ENCODE data around the gene RRP8. TPM values are rescaled to one million over a fixed set of nuclear protein-coding genes. Genes with fewer than 3 reads are reported as not detected.

RRP8 gene
- total RNA-seq, 1 donor from 2014 or later = 17.8 TPM

DNA sequence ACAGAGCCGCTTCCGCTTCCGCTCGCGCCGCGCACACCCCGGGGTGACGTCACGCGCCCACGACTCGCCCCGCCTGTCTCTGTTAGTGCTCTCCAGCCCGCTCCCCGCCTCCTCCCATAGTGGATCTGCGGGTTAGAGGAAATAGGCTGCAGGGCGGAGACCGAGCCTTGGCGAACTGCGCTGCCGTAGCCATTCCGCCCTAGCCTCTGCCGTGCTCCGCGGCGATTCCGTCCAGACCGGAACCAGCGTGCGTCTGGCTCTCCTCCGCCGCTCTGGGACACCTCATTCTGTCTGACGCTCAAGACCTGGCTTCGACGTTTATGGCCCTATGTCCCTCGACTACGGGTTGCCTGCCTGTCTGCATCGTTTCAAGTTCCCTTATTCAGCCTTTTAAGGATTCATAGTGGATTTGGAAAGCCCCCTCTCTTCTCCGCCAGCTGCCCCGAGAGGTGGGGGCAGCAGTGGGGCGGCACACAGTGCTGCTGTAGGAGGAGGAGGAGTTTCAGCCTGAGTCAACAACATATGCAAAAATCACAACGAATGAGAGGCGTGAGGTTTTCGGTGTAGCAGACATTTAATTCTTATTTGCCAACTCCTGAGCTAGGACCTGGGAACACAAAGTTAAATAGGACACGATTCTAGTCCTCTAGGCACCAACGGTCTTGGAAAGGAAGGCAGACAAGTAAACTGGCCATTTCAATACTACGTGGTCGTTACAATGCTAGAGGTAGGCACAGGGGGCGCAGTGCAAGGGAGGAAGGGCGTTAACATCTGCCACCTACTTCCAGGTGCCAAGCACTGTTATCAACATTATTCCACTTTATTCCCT is 9.0 kb upstream of the RRP8 start, which contains the start of gene TAF10:
Gene TAF10, minus strand, starts transcription at position 4 of the 829 bp plus-strand sequence. CDS start 27 bp downstream, outside the sequence.
- TF ChIP-seq, protein P1, sequence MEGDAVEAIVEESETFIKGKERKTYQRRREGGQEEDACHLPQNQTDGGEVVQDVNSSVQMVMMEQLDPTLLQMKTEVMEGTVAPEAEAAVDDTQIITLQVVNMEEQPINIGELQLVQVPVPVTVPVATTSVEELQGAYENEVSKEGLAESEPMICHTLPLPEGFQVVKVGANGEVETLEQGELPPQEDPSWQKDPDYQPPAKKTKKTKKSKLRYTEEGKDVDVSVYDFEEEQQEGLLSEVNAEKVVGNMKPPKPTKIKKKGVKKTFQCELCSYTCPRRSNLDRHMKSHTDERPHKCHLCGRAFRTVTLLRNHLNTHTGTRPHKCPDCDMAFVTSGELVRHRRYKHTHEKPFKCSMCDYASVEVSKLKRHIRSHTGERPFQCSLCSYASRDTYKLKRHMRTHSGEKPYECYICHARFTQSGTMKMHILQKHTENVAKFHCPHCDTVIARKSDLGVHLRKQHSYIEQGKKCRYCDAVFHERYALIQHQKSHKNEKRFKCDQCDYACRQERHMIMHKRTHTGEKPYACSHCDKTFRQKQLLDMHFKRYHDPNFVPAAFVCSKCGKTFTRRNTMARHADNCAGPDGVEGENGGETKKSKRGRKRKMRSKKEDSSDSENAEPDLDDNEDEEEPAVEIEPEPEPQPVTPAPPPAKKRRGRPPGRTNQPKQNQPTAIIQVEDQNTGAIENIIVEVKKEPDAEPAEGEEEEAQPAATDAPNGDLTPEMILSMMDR (IDR thresholded peaks at IDR 0.05) = peak; percentile 61
- H3K36me3 Mint-ChIP-seq (ENCODE audit: unreplicated experiment) = peaks cover 40% of the 10 kb centered on the region
- peaks cover 25% of the 10 kb centered on the region for H3K4me1 Mint-ChIP-seq (ENCODE audit: unreplicated experiment)
- peak within 1 kb of the TSS; percentile 87 for H3K27ac Mint-ChIP-seq (ENCODE audit: unreplicated experiment)
- H3K9me3 Mint-ChIP-seq (ENCODE audit: unreplicated experiment) = no peaks in the 10 kb centered on the region
- no peaks in the 10 kb centered on the region for H3K27me3 Mint-ChIP-seq (ENCODE audit: unreplicated experiment)
- H3K4me3 Mint-ChIP-seq (ENCODE audit: unreplicated experiment) = peak within 1 kb of the TSS; percentile 82
- peak; percentile 98 for DNase-seq (ENCODE audit: extremely low spot score, unreplicated experiment)

DNA sequence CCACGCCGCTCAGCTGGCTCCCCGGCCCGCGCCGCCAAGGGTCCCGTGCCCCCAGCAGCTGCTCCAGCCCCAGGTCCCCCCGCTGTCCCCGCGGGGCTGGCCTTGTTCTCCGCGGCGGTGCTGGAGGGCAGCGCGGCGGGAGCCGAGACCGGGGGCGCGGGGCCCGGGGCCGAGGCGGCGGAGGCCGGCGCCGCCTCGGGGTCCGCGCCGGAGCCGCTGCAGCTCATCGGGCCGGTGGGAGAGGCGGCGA is 8.5 kb upstream of the RRP8 start:
- Mint-ChIP-seq H3K36me3 (ENCODE audit: unreplicated experiment) (peaks cover 40% of the 10 kb centered on the region), H3K9me3 (ENCODE audit: unreplicated experiment) (no peaks in the 10 kb centered on the region), H3K27me3 (ENCODE audit: unreplicated experiment) (no peaks in the 10 kb centered on the region), H3K27ac (ENCODE audit: unreplicated experiment) (peak overlapping the region; percentile 87), H3K4me1 (ENCODE audit: unreplicated experiment) (peaks cover 25% of the 10 kb centered on the region), H3K4me3 (ENCODE audit: unreplicated experiment) (peak overlapping the region; percentile 82)
- DNase-seq (ENCODE audit: extremely low spot score, unreplicated experiment) = no peak
- TF ChIP-seq, protein P1 (IDR thresholded peaks at IDR 0.05) = no peak

DNA sequence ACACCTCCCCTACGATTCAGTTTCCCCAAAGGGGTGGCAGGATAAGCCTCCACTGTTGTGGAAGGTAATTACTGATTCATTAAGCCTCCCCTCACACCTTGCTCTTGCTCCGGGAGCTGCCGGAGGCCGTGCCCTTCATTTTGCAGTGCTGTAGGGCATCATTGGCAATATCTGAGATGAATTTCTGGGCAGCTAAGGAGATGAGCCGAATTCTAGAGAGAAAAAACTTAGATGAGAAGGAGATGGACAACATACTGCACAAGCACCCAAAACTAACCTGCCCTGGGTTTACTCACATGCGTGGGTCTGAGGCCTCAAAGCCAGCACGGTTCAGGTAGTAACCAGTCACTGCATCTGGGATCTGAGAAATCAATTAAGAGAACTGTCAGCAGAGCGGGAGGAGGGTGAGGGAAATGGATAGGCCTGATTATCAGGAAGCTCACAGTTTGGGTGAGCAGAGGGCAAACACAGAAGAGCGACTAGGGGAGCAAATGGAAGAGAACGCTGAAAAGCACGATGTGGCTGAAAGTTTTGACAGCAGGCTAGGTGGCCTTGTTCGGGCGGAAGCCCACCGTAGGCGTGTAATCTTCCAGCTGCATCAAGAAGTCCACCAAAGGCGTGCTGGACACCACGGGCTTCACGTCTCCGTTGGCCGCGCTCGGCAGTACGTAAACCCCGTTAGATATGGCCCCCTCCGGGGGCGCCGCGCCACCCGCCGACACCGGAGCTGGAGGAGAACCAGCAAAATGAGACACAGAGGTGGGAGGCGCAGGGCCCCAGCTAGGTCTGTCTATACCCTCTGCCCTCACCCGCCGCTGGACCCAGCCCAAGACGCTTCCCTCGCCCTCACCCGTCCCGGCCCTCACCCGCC is 7.9 kb upstream of the RRP8 start:
- TF ChIP-seq, protein P1 (IDR thresholded peaks at IDR 0.05) = no peak
- DNase-seq (ENCODE audit: extremely low spot score, unreplicated experiment) = no peak
- peaks cover 36% of the 10 kb centered on the region for H3K36me3 Mint-ChIP-seq (ENCODE audit: unreplicated experiment)
- H3K4me1 Mint-ChIP-seq (ENCODE audit: unreplicated experiment) = peaks cover 23% of the 10 kb centered on the region
- H3K27me3 Mint-ChIP-seq (ENCODE audit: unreplicated experiment) = no peaks in the 10 kb centered on the region
- peak overlapping the region; percentile 87 for H3K27ac Mint-ChIP-seq (ENCODE audit: unreplicated experiment)
- H3K9me3 Mint-ChIP-seq (ENCODE audit: unreplicated experiment) = no peaks in the 10 kb centered on the region
- H3K4me3 Mint-ChIP-seq (ENCODE audit: unreplicated experiment) = peak overlapping the region; percentile 82

DNA sequence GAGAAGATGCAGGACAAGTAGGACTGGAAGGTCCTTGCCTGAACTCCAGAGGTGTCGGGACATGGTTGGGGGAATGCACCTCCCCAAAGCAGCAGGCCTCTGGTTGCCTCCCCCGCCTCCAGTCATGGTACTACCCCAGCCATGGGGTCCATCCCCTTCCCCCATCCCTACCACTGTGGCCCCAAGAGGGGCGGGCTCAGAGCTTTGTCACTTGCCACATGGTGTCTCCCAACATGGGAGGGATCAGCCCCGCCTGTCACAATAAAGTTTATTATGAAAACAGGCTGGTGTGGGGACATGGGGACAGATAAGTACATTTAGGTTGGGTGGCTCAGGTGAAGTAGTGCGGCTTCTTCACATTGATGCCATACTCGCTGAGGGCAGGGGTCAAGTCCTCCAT is 7.2 kb upstream of the RRP8 start:
- Mint-ChIP-seq H3K27ac (ENCODE audit: unreplicated experiment) (peak overlapping the region; percentile 87), H3K4me3 (ENCODE audit: unreplicated experiment) (peak overlapping the region; percentile 82), H3K9me3 (ENCODE audit: unreplicated experiment) (no peaks in the 10 kb centered on the region), H3K36me3 (ENCODE audit: unreplicated experiment) (peaks cover 29% of the 10 kb centered on the region), H3K4me1 (ENCODE audit: unreplicated experiment) (peaks cover 23% of the 10 kb centered on the region), H3K27me3 (ENCODE audit: unreplicated experiment) (no peaks in the 10 kb centered on the region)
- no peak for DNase-seq (ENCODE audit: extremely low spot score, unreplicated experiment)
- TF ChIP-seq, protein P1 (IDR thresholded peaks at IDR 0.05) = no peak

DNA sequence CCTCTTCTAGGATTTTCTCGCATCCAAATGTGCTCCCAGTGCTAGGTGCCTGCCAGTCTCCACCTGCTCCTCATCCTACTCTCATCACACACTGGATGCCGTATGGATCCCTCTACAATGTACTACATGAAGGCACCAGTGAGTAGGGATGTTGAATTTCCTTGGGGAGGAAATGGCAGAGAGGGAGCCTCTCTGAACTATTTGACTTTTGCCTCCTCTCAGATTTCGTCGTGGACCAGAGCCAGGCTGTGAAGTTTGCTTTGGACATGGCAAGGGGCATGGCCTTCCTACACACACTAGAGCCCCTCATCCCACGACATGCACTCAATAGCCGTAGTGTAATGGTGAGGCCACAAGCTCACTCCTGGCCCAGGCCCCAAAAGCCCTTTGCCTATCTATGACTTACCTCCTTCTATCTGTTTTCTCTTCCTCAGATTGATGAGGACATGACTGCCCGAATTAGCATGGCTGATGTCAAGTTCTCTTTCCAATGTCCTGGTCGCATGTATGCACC is 6.1 kb upstream of the RRP8 start:
- Mint-ChIP-seq H3K9me3 (ENCODE audit: unreplicated experiment) (no peaks in the 10 kb centered on the region), H3K4me3 (ENCODE audit: unreplicated experiment) (peak overlapping the region; percentile 7), H3K27ac (ENCODE audit: unreplicated experiment) (peak overlapping the region; percentile 87), H3K4me1 (ENCODE audit: unreplicated experiment) (peaks cover 23% of the 10 kb centered on the region), H3K27me3 (ENCODE audit: unreplicated experiment) (no peaks in the 10 kb centered on the region), H3K36me3 (ENCODE audit: unreplicated experiment) (peaks cover 22% of the 10 kb centered on the region)
- TF ChIP-seq, protein P1 (IDR thresholded peaks at IDR 0.05) = no peak
- DNase-seq (ENCODE audit: extremely low spot score, unreplicated experiment) = no peak
